GM20000 (cell line): ENCODE data around the gene MOB3A.

Experiments used
- DNase-seq: peaks from one replicate; pipeline ENCODE4 v3.0.0; 2012; ENCODE audit warnings: low spot score
- CTCF ChIP-seq: IDR thresholded peaks from 2 replicates; pipeline ENCODE4 v1.5.1; 2012; ENCODE audit warnings: mild to moderate bottlenecking, control low read depth; ENCODE audit errors: extremely low read depth, missing control alignments

MOB3A gene

DNA sequence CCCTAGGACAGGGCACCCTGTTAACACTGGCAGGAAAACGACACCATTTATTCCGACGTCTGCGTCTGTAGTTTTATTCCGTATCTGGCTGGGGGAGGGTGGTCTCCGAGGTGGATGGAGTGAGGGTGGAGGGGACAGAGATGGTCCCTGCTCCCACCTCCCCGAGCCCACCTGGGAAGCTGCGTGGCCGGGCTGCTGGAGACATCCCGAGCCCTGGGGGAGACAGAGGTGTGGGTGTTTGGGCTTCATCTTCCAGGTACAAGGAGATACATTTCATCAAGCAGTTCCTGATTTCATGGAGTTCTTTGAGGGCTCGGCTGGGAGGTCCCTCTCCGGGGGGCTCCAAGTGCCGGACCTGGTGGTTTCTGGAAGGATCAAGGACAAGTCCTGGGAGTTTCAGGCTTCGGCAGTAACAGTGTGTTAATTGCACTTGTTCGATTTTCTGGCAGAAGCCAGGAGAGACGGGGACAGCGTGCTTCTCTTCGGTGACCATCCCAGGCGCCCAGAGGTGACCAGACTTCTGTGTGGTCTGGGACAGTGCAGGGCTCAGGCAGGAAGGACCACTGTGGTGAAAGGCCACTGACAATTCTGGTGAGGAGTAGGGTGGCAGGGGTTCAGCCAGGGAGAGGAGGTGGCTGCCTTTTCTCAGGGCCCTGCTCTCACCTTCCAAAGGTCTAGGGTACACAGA is 25.0 kb downstream of the MOB3A start:
- no peak for DNase-seq
- TF ChIP-seq CTCF, result no peak

GRCh38 chr19:2070436-2070827 is 25.7 kb downstream of the MOB3A start:
- TF ChIP-seq CTCF, result no peak
- no peak for DNase-seq

DNA sequence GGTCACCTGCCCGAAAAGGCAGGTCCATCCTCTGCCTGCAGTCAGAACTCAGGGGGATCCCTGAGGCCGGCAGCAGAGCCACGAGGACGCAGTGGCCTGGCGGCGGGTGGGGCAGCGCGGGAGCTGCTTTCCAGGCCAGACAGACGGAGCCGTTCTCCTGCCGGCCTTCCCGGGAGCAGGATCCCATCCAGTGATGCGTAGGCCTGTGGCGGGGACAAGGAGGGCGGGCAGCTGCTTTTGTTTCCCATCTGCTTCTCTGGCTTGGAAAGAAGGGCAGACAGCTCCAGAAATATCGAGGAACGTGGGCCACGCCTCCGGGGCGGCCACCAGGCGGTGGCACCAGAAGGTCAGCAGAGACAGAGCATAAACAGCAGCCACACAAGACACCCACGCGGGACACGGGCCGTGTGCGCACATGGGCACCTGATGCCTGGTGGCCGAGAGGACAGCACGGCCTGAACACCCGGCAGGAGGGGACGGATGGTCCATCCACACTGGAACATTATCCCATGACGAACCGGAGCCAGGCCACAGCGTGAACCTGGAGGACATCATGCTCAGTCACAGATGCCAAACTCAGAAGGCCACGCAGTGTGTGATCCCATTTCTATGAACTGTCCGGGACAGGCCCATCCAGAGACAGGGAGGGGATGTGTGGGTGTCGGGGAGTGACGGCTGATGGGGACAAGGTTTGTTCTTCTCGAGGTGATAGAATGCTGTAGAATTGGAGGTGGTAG is 31.2 kb downstream of the MOB3A start:
- TF ChIP-seq CTCF, result no peak
- no peak for DNase-seq

GRCh38 chr19:2064395-2064787 is 31.7 kb downstream of the MOB3A start:
- TF ChIP-seq CTCF, result no peak

GRCh38 chr19:2063824-2064223 is 32.3 kb downstream of the MOB3A start:
- no peak for TF ChIP-seq CTCF
- DNase-seq, result no peak

More at GRCh38 chr19:2064395-2064787, 31.7 kb downstream of the MOB3A start:
- no peak for DNase-seq

- no peak for TF ChIP-seq CTCF
- DNase-seq, result no peak
Measured at GRCh38 chr19:2062770-2063169, 33.4 kb downstream of the MOB3A start.

- TF ChIP-seq CTCF, result no peak
- DNase-seq, result no peak
Measured at GRCh38 chr19:2062389-2062729, 33.8 kb downstream of the MOB3A start.
